Measurements from ENCODE around the gene FBLN2. TPM values are rescaled to one million over a fixed set of nuclear protein-coding genes. Genes with fewer than 3 reads are reported as not detected.

Gene FBLN2
- polyA plus RNA-seq, 1 of the 3 experiments (the other 2 are of a cell fraction), result 5.2 TPM

- H3K4me3 ChIP-seq (ENCODE audit: low read depth in 2 of 2, low read length in 1 of 2), result no peak overlapping the region; a peak in 1 of 4 replicates
- H3K4me1 ChIP-seq (ENCODE audit: control insufficient read depth in 1 of 2, insufficient read depth in 2 of 2, low read depth in 1 of 2, low read length in 1 of 2), result peaks cover 0 to 35% of the 10 kb centered on the region in 2 experiments; a peak in 1 of 4 replicates
- POLR2A ChIA-PET, result interaction anchor here (1.1 kb wide), 1 partner anchor 14 kb away, joined by 3 read pairs; no protein-coding TSS in a partner anchor
- H3F3A ChIP-seq (replicated peaks; ENCODE audit: insufficient read depth), result no peaks in the 10 kb centered on the region
- 90% methylated on average over 17 of the region's 18 CpGs for WGBS (ENCODE audit: low lambda C conversion rate)
- no peak overlapping the region for H3K4me2 ChIP-seq
- no peaks in the 10 kb centered on the region for H3K79me2 ChIP-seq (ENCODE audit: insufficient read depth)
- peak; percentile 49 for DNase-seq
- H4K20me1 ChIP-seq (ENCODE audit: insufficient read depth), result no peaks in the 10 kb centered on the region
- CTCF ChIA-PET, result interaction anchor here (0.8 to 2.8 kb wide), 4 partner anchors 14 to 98 kb away, joined by 3 to 7 read pairs (median 5); no protein-coding TSS in a partner anchor
- TF ChIP-seq YY1 (IDR thresholded peaks at IDR 0.05; ENCODE audit: low read depth), result no peak
- no peak for TF ChIP-seq CTCF (IDR thresholded peaks at IDR 0.05)
- TF ChIP-seq FOXJ3 (CRISPR knock-in tag; IDR thresholded peaks at IDR 0.05), result no peak
- no peak for TF ChIP-seq PBX3 (IDR thresholded peaks at IDR 0.05)
- TF ChIP-seq TEAD4 (IDR thresholded peaks at IDR 0.05; ENCODE audit: borderline replicate concordance, insufficient read depth), result no peak
- TF ChIP-seq MEF2A (IDR thresholded peaks at IDR 0.05; ENCODE audit: borderline replicate concordance, low read depth), result no peak
- TF ChIP-seq RFX5 (IDR thresholded peaks at IDR 0.05; ENCODE audit: low read length), result no peak
- no peak for TF ChIP-seq RAD21 (IDR thresholded peaks at IDR 0.05; ENCODE audit: low read length)
- no peak for TF ChIP-seq FOXM1 (IDR thresholded peaks at IDR 0.05; ENCODE audit: low read depth)
- TF ChIP-seq JUND (IDR thresholded peaks at IDR 0.05), result no peak
- TF ChIP-seq, protein P1, sequence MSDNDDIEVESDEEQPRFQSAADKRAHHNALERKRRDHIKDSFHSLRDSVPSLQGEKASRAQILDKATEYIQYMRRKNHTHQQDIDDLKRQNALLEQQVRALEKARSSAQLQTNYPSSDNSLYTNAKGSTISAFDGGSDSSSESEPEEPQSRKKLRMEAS (IDR thresholded peaks at IDR 0.05; ENCODE audit: low read depth), result no peak
- TF ChIP-seq ELF1 (IDR thresholded peaks at IDR 0.05), result no peak
- no peak for TF ChIP-seq MXI1 (IDR thresholded peaks at IDR 0.05; ENCODE audit: low read depth, low read length)
- TF ChIP-seq EP300 (IDR thresholded peaks at IDR 0.05; ENCODE audit: borderline replicate concordance in 1 of 2, low read depth in 1 of 2, low read length in 1 of 2), result no peak
- TF ChIP-seq, protein P2, sequence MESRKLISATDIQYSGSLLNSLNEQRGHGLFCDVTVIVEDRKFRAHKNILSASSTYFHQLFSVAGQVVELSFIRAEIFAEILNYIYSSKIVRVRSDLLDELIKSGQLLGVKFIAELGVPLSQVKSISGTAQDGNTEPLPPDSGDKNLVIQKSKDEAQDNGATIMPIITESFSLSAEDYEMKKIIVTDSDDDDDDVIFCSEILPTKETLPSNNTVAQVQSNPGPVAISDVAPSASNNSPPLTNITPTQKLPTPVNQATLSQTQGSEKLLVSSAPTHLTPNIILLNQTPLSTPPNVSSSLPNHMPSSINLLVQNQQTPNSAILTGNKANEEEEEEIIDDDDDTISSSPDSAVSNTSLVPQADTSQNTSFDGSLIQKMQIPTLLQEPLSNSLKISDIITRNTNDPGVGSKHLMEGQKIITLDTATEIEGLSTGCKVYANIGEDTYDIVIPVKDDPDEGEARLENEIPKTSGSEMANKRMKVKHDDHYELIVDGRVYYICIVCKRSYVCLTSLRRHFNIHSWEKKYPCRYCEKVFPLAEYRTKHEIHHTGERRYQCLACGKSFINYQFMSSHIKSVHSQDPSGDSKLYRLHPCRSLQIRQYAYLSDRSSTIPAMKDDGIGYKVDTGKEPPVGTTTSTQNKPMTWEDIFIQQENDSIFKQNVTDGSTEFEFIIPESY (IDR thresholded peaks at IDR 0.05; ENCODE audit: borderline replicate concordance, low read depth), result no peak
- TF ChIP-seq, protein P3, sequence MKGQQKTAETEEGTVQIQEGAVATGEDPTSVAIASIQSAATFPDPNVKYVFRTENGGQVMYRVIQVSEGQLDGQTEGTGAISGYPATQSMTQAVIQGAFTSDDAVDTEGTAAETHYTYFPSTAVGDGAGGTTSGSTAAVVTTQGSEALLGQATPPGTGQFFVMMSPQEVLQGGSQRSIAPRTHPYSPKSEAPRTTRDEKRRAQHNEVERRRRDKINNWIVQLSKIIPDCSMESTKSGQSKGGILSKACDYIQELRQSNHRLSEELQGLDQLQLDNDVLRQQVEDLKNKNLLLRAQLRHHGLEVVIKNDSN (IDR thresholded peaks at IDR 0.05; ENCODE audit: borderline replicate concordance, low read depth), result no peak
- no peak for TF ChIP-seq SIN3A (IDR thresholded peaks at IDR 0.05; ENCODE audit: borderline replicate concordance, low read depth, low read length)
- no peak for TF ChIP-seq CHD2 (IDR thresholded peaks at IDR 0.05; ENCODE audit: low read length, partially characterized antibody)
- TF ChIP-seq EZH2phosphoT487 (IDR thresholded peaks at IDR 0.05; ENCODE audit: borderline replicate concordance, low read depth), result no peak
- no peaks in the 10 kb centered on the region for H3K9me2 ChIP-seq
- no peaks in the 10 kb centered on the region for H3K27me3 ChIP-seq (ENCODE audit: insufficient read depth)
- H3K9me3 ChIP-seq, result no peaks in the 10 kb centered on the region
- no peak overlapping the region for H3K9ac ChIP-seq
- H2AFZ ChIP-seq (ENCODE audit: low read depth), result no peak overlapping the region
- no peaks in the 10 kb centered on the region for H3K36me3 ChIP-seq (replicated peaks in 1 of 2; ENCODE audit: control insufficient read depth in 1 of 2, insufficient read depth in 2 of 2, low read length in 1 of 2)
- no peak overlapping the region for H3K27ac ChIP-seq (ENCODE audit: low read depth in 2 of 2, low read length in 1 of 2)
Observed at GRCh38 chr3:13549623-13550422, 898 bp downstream of the FBLN2 start.

All from SK-N-SH (cell line).